K562 (cell line): Measurements from ENCODE around the gene SLC24A4. TPM values are rescaled to one million over a fixed set of nuclear protein-coding genes. Genes with fewer than 3 reads are reported as not detected.

Experiments
- ATAC-seq: fragments of 200-7000 bp; cut with Tn5 transposase; 3 replicates; pipeline ENCODE4 v1.9.1; 2020; ENCODE audit warnings: moderate library complexity
- BruUV-seq: library from RNA; stranded (reverse); fragments of 400-500 nt; replicated peaks from 2 replicates; lab custom pipeline; 2021; lab: Mats Ljungman, UMichigan
- CTCF ChIA-PET: fragments of 300-600 bp; formaldehyde crosslinking; extraction: SDS; loops from one replicate; lab custom pipeline; 2021; ENCODE audit warnings: low intra/inter-chr PET ratio; lab: Yijun Ruan, JAX
- POLR2A ChIA-PET: fragments of 300-600, 350-650 bp; sonication (Branson Sonifier 250); formaldehyde crosslinking; extraction: SDS; loops from one replicate; lab custom pipeline; 2021; ENCODE audit warnings: antibody characterized with exemption, inconsistent platforms; lab: Yijun Ruan, JAX
- DNase-seq, 4 experiments: peaks; one replicate each; pipeline versions ENCODE4 v3.0.0 to v3.0.0-alpha.2; 2011 to 2018; ENCODE audit warnings: low spot score in 3 of 4, mixed read lengths in 3 of 4; ENCODE audit errors: extremely low read depth in 1 of 4
- FAIRE-seq: peaks from 2 replicates; lab custom pipeline; 2011; peaks lifted over from hg19 to GRCh38; lab: Jason Lieb, UNC
- H2AFZ ChIP-seq: 2 replicates; pipeline ENCODE4 v1.6.0; 2011; ENCODE audit warnings: low read depth, low read length, control low read depth, inconsistent platforms
- H3K27ac ChIP-seq: fragments of 200-600 bp; 3 replicates; pipeline ENCODE4 v1.8.0; 2011; ENCODE audit warnings: low read depth, mild to moderate bottlenecking, control low read depth, inconsistent platforms, low read length, moderate library complexity, mixed read lengths; ENCODE audit errors: extremely low read depth
- H3K27me3 ChIP-seq, 2 experiments: fragments of 300-600 bp in 1 of 2; 2 replicates in 1 of 2; 3 replicates in 1 of 2; pipeline versions ENCODE4 v1.6.0 to v1.8.0; 2011; ENCODE audit warnings: inconsistent platforms in 2 of 2, low read length in 2 of 2, mild to moderate bottlenecking in 1 of 2, mixed read lengths in 1 of 2, moderate library complexity in 1 of 2; ENCODE audit not compliant: control insufficient read depth in 2 of 2, insufficient read depth in 2 of 2
- H3K36me3 ChIP-seq: fragments of 300-600 bp; 3 replicates; pipeline ENCODE4 v1.8.0; 2011; ENCODE audit warnings: mild to moderate bottlenecking, low read length, inconsistent platforms; ENCODE audit not compliant: control insufficient read depth, insufficient read depth
- H3K4me1 ChIP-seq, 2 experiments: fragments of 200-600 bp in 1 of 2; replicated peaks in 1 of 2; 2 replicates in 1 of 2; 3 replicates in 1 of 2; pipeline versions ENCODE4 v1.5.1 to v1.8.0; 2011; ENCODE audit warnings: inconsistent platforms in 2 of 2, low read length in 2 of 2, mild to moderate bottlenecking in 1 of 2, mixed read lengths in 1 of 2, moderate library complexity in 1 of 2; ENCODE audit not compliant: control insufficient read depth in 2 of 2, insufficient read depth in 2 of 2
- H3K4me2 ChIP-seq: 2 replicates; pipeline ENCODE4 v1.6.1; 2011; ENCODE audit warnings: low read length, control low read depth, inconsistent platforms, mixed read lengths; ENCODE audit not compliant: insufficient read depth
- H3K4me3 ChIP-seq: fragments of 200-600 bp; sonication (generic), shearing (Covaris generic); 2 replicates; pipeline ENCODE4 v1.5.1; 2016; ENCODE audit warnings: control low read depth, inconsistent platforms
- H3K79me2 ChIP-seq: fragments of 200-600 bp; 3 replicates; pipeline ENCODE4 v1.8.0; 2011; ENCODE audit warnings: low read length, inconsistent platforms; ENCODE audit not compliant: control insufficient read depth, insufficient read depth
- H3K9ac ChIP-seq, 2 experiments: 2 replicates each; pipeline versions ENCODE4 v1.6.0 to v1.6.1; 2011; ENCODE audit warnings: low read depth in 2 of 2, low read length in 2 of 2, control low read depth in 1 of 2, inconsistent platforms in 1 of 2, mild to moderate bottlenecking in 1 of 2, mixed read lengths in 1 of 2; ENCODE audit not compliant: insufficient read depth in 1 of 2
- H3K9me1 ChIP-seq: one replicate; pipeline ENCODE4 v1.6.0; 2011; ENCODE audit warnings: inconsistent platforms, mild to moderate bottlenecking, low read length, moderate library complexity; ENCODE audit not compliant: control insufficient read depth, insufficient read depth
- H3K9me3 ChIP-seq: replicated peaks from 2 replicates; pipeline ENCODE4 v1.5.1; 2011; ENCODE audit warnings: low read depth, low read length, inconsistent platforms; ENCODE audit not compliant: control insufficient read depth, insufficient read depth
- H4K20me1 ChIP-seq: replicated peaks from 2 replicates; pipeline ENCODE4 v1.6.1; 2011; ENCODE audit warnings: low read length, inconsistent platforms, mixed read lengths; ENCODE audit not compliant: control insufficient read depth, insufficient read depth
- ETV5 ChIP-seq: sonication (generic); formaldehyde crosslinking; IDR thresholded peaks from 2 replicates; pipeline ENCODE4 v1.4.0; 2020; ENCODE audit warnings: low read depth, mild to moderate bottlenecking, missing genetic modification reagents
- RBM34 ChIP-seq: fragments of 200-400 bp; formaldehyde crosslinking; IDR thresholded peaks from 2 replicates; pipeline ENCODE4 v1.6.1; 2018; ENCODE audit warnings: low read length, borderline replicate concordance; ENCODE audit not compliant: insufficient read depth
- SRF ChIP-seq, 2 experiments: fragments of 250-450, 450-650 bp in 1 of 2; sonication (Bioruptor Pico) in 1 of 2; sonication (generic) in 1 of 2; formaldehyde crosslinking; IDR thresholded peaks; 2 replicates each; pipeline versions ENCODE4 v1.5.0 to v1.5.1; 2020 to 2022; ENCODE audit warnings: mild to moderate bottlenecking in 1 of 2, missing genetic modification reagents in 1 of 2
- SRSF1 ChIP-seq: fragments of 200-400 bp; formaldehyde crosslinking; IDR thresholded peaks from 2 replicates; pipeline ENCODE4 v1.6.1; 2017; ENCODE audit warnings: mild to moderate bottlenecking, low read depth, low read length, moderate library complexity
- STAT5A ChIP-seq: IDR thresholded peaks from 2 replicates; pipeline ENCODE4 v1.6.1; 2012; ENCODE audit warnings: low read length, inconsistent platforms, borderline replicate concordance
- TCF7L2 ChIP-seq: fragments of 150-350 bp; IDR thresholded peaks from 2 replicates; pipeline ENCODE4 v1.6.1; 2016; ENCODE audit warnings: low read depth, mild to moderate bottlenecking, low read length, moderate library complexity
- THRAP3 ChIP-seq: fragments of 450-650 bp; IDR thresholded peaks from 2 replicates; pipeline ENCODE4 v1.6.1; 2016; ENCODE audit warnings: mild to moderate bottlenecking, inconsistent platforms, borderline replicate concordance
- ZNF143 ChIP-seq: sonication (generic); formaldehyde crosslinking; IDR thresholded peaks from 2 replicates; pipeline ENCODE4 v1.9.0; 2022; ENCODE audit warnings: mild to moderate bottlenecking, missing genetic modification reagents
- ZNF77 ChIP-seq: fragments of 250-450 bp; sonication (Bioruptor Pico); IDR thresholded peaks from 2 replicates; pipeline ENCODE4 v1.5.0; 2020
- WGBS: fragments of 100-300 bp; shearing (Covaris generic); methylation state at CpG from one replicate; pipeline ENCODE4 v1.1.6; 2016; ENCODE audit warnings: low coverage, mixed read lengths; ENCODE audit not compliant: insufficient coverage; ENCODE audit errors: missing lambda C conversion rate; 5-methylcytosine and 5-hydroxymethylcytosine counted together
- in situ Hi-C: fragments of 300-500 bp; cut with MboI; formaldehyde crosslinking; loops from 4 replicates; pipeline ENCODE4 v1.15.0; 2018; ENCODE audit warnings: inconsistent platforms, mixed read lengths
- intact Hi-C: fragments of 100-400 bp; cut with micrococcal nuclease; formaldehyde crosslinking; loops from 2 replicates; pipeline ENCODE4 v1.14.2; 2022
- polyA plus RNA-seq, 8 experiments: library from polyadenylated mRNA; depleted of rRNA in 4 of 8; stranded (reverse) in 5 of 8; unstranded in 3 of 8; fragments of >200 nt; fragmentation: Nextera tagmentation in 2 of 8; fragmentation: Illumina TruSeq in 1 of 8; extraction: Ambion mirVana in 2 of 8; extraction: Trizol in 1 of 8; gene quantifications; 2 replicates each; pipeline versions ENCODE4 v1.2.1 to v1.2.3, GENCODE V29; 2011 to 2014; ENCODE audit warnings: inconsistent platforms in 1 of 8, missing spikeins in 1 of 8
- total RNA-seq, 7 experiments: library from RNA; depleted of rRNA in 6 of 7; stranded (reverse); fragments of >200 nt in 6 of 7; fragmentation: Illumina TruSeq in 2 of 7; extraction: Trizol in 2 of 7; gene quantifications; 2 replicates each; pipeline versions ENCODE4 v1.2.1 to v1.2.3, GENCODE V29; 2011 to 2021; ENCODE audit warnings: low replicate concordance in 1 of 7
- TF ChIP-seq, protein P1 (sequence below), 2 experiments: IDR thresholded peaks in 1 of 2; conservative IDR thresholded peaks in 1 of 2; 2 replicates each; pipeline ENCODE4 v1.6.1; 2016; ENCODE audit warnings: low read depth in 2 of 2, mild to moderate bottlenecking in 1 of 2, missing compliant biosample characterization in 1 of 2, missing genetic modification characterization in 1 of 2, moderate library complexity in 1 of 2

SLC24A4 gene
- total and polyA plus RNA-seq, 9 of the 15 experiments (the other 6 are each of a cell fraction or from before 2014, with no cell fraction given), result not detected

DNA sequence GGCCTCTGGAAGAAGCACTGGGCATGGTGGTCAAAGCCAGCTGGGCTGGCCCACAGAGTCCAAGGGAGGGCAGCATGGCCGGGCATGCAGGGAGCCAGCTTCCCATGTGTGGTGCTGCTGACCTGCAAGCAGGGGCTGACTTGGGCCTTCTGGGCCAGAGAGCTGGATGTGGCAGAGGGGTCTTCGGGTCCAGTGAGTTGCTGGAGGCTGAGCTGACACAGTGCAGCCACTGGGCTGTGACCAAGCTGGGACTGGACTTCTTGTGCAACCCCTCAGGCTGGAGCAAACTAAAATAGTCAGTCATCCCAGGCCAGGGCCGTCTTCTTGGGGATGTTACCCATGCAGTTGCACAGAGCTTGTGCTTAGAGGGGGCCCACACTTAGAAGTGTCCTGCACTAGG, 183.3 kb downstream of the SLC24A4 start (continued):
- TF ChIP-seq, protein P1, sequence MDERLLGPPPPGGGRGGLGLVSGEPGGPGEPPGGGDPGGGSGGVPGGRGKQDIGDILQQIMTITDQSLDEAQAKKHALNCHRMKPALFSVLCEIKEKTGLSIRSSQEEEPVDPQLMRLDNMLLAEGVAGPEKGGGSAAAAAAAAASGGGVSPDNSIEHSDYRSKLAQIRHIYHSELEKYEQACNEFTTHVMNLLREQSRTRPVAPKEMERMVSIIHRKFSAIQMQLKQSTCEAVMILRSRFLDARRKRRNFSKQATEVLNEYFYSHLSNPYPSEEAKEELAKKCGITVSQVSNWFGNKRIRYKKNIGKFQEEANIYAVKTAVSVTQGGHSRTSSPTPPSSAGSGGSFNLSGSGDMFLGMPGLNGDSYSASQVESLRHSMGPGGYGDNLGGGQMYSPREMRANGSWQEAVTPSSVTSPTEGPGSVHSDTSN (CRISPR knock-in tag; IDR thresholded peaks at IDR 0.05; ENCODE audit: low read depth), result no peak
- TF ChIP-seq, protein P1 (tag; conservative IDR thresholded peaks at IDR 0.05; ENCODE audit: low read depth), result no peak
- TF ChIP-seq THRAP3, result no peak
- TF ChIP-seq SRSF1, result no peak
- no peak for TF ChIP-seq RBM34
- TF ChIP-seq TCF7L2, result no peak

DNA sequence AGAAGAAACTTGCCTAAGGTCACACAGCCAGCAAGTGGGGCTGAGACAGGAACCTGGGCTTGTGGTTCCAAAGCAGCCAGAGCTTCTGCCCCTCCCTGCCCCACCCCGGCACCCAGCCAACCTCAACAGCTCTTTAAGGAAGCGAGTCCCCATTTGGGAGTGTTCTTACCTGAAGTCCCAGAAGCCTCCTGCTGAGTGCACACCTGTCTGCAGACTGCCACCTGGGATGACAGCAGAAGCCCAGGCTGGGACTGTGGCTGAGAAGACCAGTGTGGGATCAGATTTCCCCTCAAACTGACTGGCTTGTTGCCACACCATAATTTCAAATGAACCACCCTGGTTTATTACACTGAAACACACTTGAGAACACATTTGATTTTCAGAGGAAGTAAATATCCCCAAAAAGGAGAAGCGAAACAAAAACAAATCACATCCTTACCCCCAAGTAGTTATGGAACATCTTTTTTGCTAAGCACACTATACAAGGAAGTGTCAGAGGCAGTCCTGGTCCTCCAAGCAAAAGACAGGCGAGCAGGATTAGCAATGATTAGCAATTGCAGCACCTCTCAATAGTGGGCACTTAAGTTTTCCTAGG, 184.3 kb downstream of the SLC24A4 start:
- H3K9me3 ChIP-seq, result no peaks in the 10 kb centered on the region
- no peaks in the 10 kb centered on the region for H3K36me3 ChIP-seq
- POLR2A ChIA-PET, result no interaction called here
- H3K27me3 ChIP-seq, result 0 out of 5 replicates have a peak, but pooled peaks cover 0 to under 1% of the 10 kb centered on the region in 2 experiments
- no peak overlapping the region for H2AFZ ChIP-seq
- 3% methylated on average over 4 of the region's 4 CpGs for WGBS
- no peak overlapping the region for H3K4me2 ChIP-seq
- in situ Hi-C loops, result no loop called here
- H3K9ac ChIP-seq, result no peak overlapping the region
- BruUV-seq, result no TSS peak
- H3K9me1 ChIP-seq, result no peaks in the 10 kb centered on the region
- TF ChIP-seq ZNF143 (CRISPR knock-in tag) (no peak), ETV5 (no peak), SRF (CRISPR knock-in tag; IDR thresholded peaks at IDR 0.05) (no peak), STAT5A (no peak), ZNF77 (CRISPR knock-in tag) (no peak)
- H3K27ac ChIP-seq, result no peak overlapping the region
- DNase-seq, result no peak
- CTCF ChIA-PET, result no interaction called here
- no peaks in the 10 kb centered on the region for H3K79me2 ChIP-seq
- ATAC-seq, result no peak
- no peaks in the 10 kb centered on the region for H4K20me1 ChIP-seq
- no peak for FAIRE-seq
- intact Hi-C loops, result no loop called here
- H3K4me1 ChIP-seq, result no peaks in the 10 kb centered on the region
- H3K4me3 ChIP-seq, result no peak overlapping the region
